ENCODE data around the gene SNX24. TPM values are rescaled to one million over a fixed set of nuclear protein-coding genes. Genes with fewer than 3 reads are reported as not detected.

SNX24 gene
- polyA plus RNA-seq, 3 donors, result 3.5 to 10.6 (median 8.0) TPM

DNA sequence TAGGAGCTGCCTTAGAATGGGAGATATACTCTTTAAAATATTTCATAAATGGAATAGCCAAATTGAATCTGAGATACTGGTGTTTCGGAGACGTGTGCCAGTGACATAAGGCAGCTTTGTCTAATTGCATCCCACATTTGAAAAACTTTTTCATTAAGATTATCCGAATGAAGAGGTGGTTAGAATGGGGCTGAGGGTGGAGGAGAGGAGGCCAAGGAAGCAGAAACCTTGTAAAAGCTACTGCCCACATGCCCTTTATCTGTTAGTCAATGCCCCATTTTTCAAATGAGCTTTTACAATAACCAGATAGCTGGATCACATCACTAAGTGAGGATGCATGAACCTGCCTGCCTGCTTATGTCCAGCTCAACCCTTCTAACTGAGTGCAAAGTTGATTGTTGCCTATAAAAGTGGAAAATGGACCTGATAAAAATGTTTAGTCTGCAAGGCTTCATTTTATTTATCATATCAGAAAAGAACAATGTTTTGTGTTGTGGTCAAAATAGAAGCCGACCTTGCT is 34.8 kb downstream of the SNX24 start:
- Mint-ChIP-seq H3K27ac (no peak overlapping the region), H3K36me3 (peaks cover 4 to 6% of the 10 kb centered on the region in 2 donors), H3K4me3 (no peak overlapping the region), H3K27me3 (ENCODE audit: low read depth in 3 of 3) (peaks cover 0 to 2% (median 0%) of the 10 kb centered on the region in 3 donors), H3K4me1 (peaks cover 22% of the 10 kb centered on the region), H3K9me3 (peaks cover 0 to 8% (median 3%) of the 10 kb centered on the region in 7 donors)
- no CpG with 5 or more reads among the region's 4 CpGs for WGBS (ENCODE audit: insufficient coverage)
- Histone ChIP-seq H3K9ac (ENCODE audit: insufficient read depth, low read length, poor library complexity, severe bottlenecking) (no peak overlapping the region), H3K4me2 (replicated peaks; ENCODE audit: extremely low read depth, low read length, poor library complexity, severe bottlenecking) (no peak overlapping the region), H3K79me2 (ENCODE audit: insufficient read depth, low read length) (no peaks in the 10 kb centered on the region), H3K27me3 (ENCODE audit: control insufficient read depth in 2 of 2, insufficient read depth in 2 of 2, low read length in 2 of 2) (no peaks in the 10 kb centered on the region), H4K20me1 (ENCODE audit: insufficient read depth, low read length) (no peaks in the 10 kb centered on the region), H3K36me3 (replicated peaks in 1 of 2; ENCODE audit: control insufficient read depth in 1 of 2, insufficient read depth in 2 of 2, low read length in 2 of 2) (no peaks in the 10 kb centered on the region), H2AFZ (ENCODE audit: insufficient read depth, low read depth, low read length, poor library complexity, severe bottlenecking) (no peak overlapping the region), H3K4me3 (replicated peaks in 1 of 3; ENCODE audit: low read depth in 2 of 3, low read length in 3 of 3) (no peak overlapping the region), H3K27ac (ENCODE audit: low read depth in 1 of 2, low read length in 2 of 2) (no peak overlapping the region), H3K4me1 (ENCODE audit: control insufficient read depth in 1 of 2, insufficient read depth in 2 of 2, low read length in 2 of 2) (peaks cover 16 to 17% of the 10 kb centered on the region in 2 donors), H3K9me3 (replicated peaks in 1 of 2; ENCODE audit: control insufficient read depth in 1 of 2, insufficient read depth in 1 of 2, low read length in 2 of 2) (peaks cover 0 to 3% of the 10 kb centered on the region in 2 donors)
- intact Hi-C loops (cut with micrococcal nuclease), result no loop called here
- TF ChIP-seq, protein P1, sequence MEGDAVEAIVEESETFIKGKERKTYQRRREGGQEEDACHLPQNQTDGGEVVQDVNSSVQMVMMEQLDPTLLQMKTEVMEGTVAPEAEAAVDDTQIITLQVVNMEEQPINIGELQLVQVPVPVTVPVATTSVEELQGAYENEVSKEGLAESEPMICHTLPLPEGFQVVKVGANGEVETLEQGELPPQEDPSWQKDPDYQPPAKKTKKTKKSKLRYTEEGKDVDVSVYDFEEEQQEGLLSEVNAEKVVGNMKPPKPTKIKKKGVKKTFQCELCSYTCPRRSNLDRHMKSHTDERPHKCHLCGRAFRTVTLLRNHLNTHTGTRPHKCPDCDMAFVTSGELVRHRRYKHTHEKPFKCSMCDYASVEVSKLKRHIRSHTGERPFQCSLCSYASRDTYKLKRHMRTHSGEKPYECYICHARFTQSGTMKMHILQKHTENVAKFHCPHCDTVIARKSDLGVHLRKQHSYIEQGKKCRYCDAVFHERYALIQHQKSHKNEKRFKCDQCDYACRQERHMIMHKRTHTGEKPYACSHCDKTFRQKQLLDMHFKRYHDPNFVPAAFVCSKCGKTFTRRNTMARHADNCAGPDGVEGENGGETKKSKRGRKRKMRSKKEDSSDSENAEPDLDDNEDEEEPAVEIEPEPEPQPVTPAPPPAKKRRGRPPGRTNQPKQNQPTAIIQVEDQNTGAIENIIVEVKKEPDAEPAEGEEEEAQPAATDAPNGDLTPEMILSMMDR (IDR thresholded peaks at IDR 0.05), result no peak
- DNase-seq, result no peak

DNA sequence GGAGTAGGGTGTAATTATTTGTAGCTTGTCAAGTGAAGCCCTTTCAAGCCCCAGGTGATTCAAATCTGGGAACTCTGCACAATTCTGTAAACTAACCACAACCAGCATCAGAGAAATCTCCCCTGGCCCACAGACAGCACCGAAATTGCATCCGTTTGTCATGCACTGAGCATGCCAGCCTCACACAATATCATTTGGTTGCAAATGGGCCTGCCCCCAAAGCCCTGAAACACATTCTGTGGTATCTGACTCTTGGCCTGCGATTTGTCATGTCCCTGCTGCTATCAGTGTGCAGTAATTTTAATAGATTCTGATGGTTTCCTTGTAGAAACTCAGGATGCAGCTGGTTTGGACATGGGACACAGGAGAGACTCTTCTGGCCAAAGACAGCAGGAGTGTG is 35.3 kb downstream of the SNX24 start:
- Mint-ChIP-seq H3K36me3 (peaks cover 4 to 6% of the 10 kb centered on the region in 2 donors), H3K27ac (no peak overlapping the region), H3K9me3 (peaks cover 0 to 8% (median 3%) of the 10 kb centered on the region in 7 donors), H3K4me1 (peaks cover 22% of the 10 kb centered on the region), H3K4me3 (no peak overlapping the region), H3K27me3 (ENCODE audit: low read depth in 3 of 3) (peaks cover 0 to 2% (median 0%) of the 10 kb centered on the region in 3 donors)
- Histone ChIP-seq H3K79me2 (ENCODE audit: insufficient read depth, low read length) (no peaks in the 10 kb centered on the region), H3K4me3 (replicated peaks in 1 of 3; ENCODE audit: low read depth in 2 of 3, low read length in 3 of 3) (no peak overlapping the region), H3K9me3 (replicated peaks in 1 of 2; ENCODE audit: control insufficient read depth in 1 of 2, insufficient read depth in 1 of 2, low read length in 2 of 2) (peaks cover 0 to 3% of the 10 kb centered on the region in 2 donors), H3K9ac (ENCODE audit: insufficient read depth, low read length, poor library complexity, severe bottlenecking) (no peak overlapping the region), H3K36me3 (replicated peaks in 1 of 2; ENCODE audit: control insufficient read depth in 1 of 2, insufficient read depth in 2 of 2, low read length in 2 of 2) (no peaks in the 10 kb centered on the region), H4K20me1 (ENCODE audit: insufficient read depth, low read length) (no peaks in the 10 kb centered on the region), H3K27me3 (ENCODE audit: control insufficient read depth in 2 of 2, insufficient read depth in 2 of 2, low read length in 2 of 2) (no peaks in the 10 kb centered on the region), H2AFZ (ENCODE audit: insufficient read depth, low read depth, low read length, poor library complexity, severe bottlenecking) (no peak overlapping the region), H3K27ac (ENCODE audit: low read depth in 1 of 2, low read length in 2 of 2) (no peak overlapping the region), H3K4me1 (ENCODE audit: control insufficient read depth in 1 of 2, insufficient read depth in 2 of 2, low read length in 2 of 2) (peaks cover 16 to 17% of the 10 kb centered on the region in 2 donors), H3K4me2 (replicated peaks; ENCODE audit: extremely low read depth, low read length, poor library complexity, severe bottlenecking) (no peak overlapping the region)
- intact Hi-C loops (cut with micrococcal nuclease), result no loop called here
- TF ChIP-seq, protein P1 (IDR thresholded peaks at IDR 0.05), result no peak
- 100% methylated on average over 3 of the region's 3 CpGs for WGBS (ENCODE audit: insufficient coverage)
- no peak for DNase-seq

Measured in CD14-positive monocyte (primary cell).